HepG2 (cell line): Measurements from ENCODE around the gene NCOA7. TPM values are rescaled to one million over a fixed set of nuclear protein-coding genes. Genes with fewer than 3 reads are reported as not detected.

Experiments used
- CHD2 ChIP-seq: IDR thresholded peaks from 2 replicates; pipeline ENCODE4 v1.6.1; 2011; ENCODE audit warnings: low read depth, low read length, improper control_type of control experiment
- EEA1 ChIP-seq: sonication (generic); formaldehyde crosslinking; IDR thresholded peaks from 2 replicates; pipeline ENCODE4 v1.5.1; 2020; ENCODE audit warnings: mild to moderate bottlenecking, missing genetic modification reagents, borderline replicate concordance
- HNRNPL ChIP-seq: fragments of 200-400 bp; formaldehyde crosslinking; IDR thresholded peaks from 2 replicates; pipeline ENCODE4 v1.6.1; 2017; ENCODE audit warnings: mild to moderate bottlenecking, low read depth, low read length
- MAFK ChIP-seq, 2 experiments: IDR thresholded peaks in 1 of 2; conservative IDR thresholded peaks in 1 of 2; 2 replicates each; pipeline ENCODE4 v1.6.1; 2011; ENCODE audit warnings: improper control_type of control experiment in 2 of 2, low read length in 2 of 2
- PBX3 ChIP-seq: sonication (generic); formaldehyde crosslinking; IDR thresholded peaks from 2 replicates; pipeline ENCODE4 v1.8.1; 2023; ENCODE audit warnings: missing genetic modification reagents, inconsistent platforms, borderline replicate concordance
- RBAK ChIP-seq: sonication (generic); formaldehyde crosslinking; IDR thresholded peaks from 2 replicates; pipeline ENCODE4 v1.5.1; 2020; ENCODE audit warnings: mild to moderate bottlenecking, missing genetic modification reagents
- RFXANK ChIP-seq: IDR thresholded peaks from 2 replicates; pipeline ENCODE4 v1.6.1; 2016
- SAFB2 ChIP-seq: sonication (generic); formaldehyde crosslinking; IDR thresholded peaks from 2 replicates; pipeline ENCODE4 v1.5.1; 2020; ENCODE audit warnings: missing genetic modification reagents, low read depth, mild to moderate bottlenecking, borderline replicate concordance
- TFE3 ChIP-seq: IDR thresholded peaks from 2 replicates; pipeline ENCODE4 v1.6.1; 2016
- YEATS4 ChIP-seq: sonication (generic); formaldehyde crosslinking; IDR thresholded peaks from 2 replicates; pipeline ENCODE4 v1.4.0; 2020; ENCODE audit warnings: missing genetic modification reagents, borderline replicate concordance
- ZBTB3 ChIP-seq: sonication (generic); formaldehyde crosslinking; IDR thresholded peaks from 2 replicates; pipeline ENCODE4 v1.4.0; 2020; ENCODE audit warnings: low read depth, mild to moderate bottlenecking, moderate library complexity, missing genetic modification reagents, borderline replicate concordance
- ZBTB7B ChIP-seq: sonication (generic); formaldehyde crosslinking; IDR thresholded peaks from 2 replicates; pipeline ENCODE4 v1.4.0; 2020; ENCODE audit warnings: missing genetic modification reagents
- ZFP1 ChIP-seq: IDR thresholded peaks from 2 replicates; pipeline ENCODE4 v1.6.1; 2016
- ZFP41 ChIP-seq: sonication (generic); formaldehyde crosslinking; IDR thresholded peaks from 2 replicates; pipeline ENCODE4 v1.4.0; 2020; ENCODE audit warnings: mild to moderate bottlenecking, missing genetic modification reagents, borderline replicate concordance
- ZNF510 ChIP-seq: sonication (generic); formaldehyde crosslinking; IDR thresholded peaks from 2 replicates; pipeline ENCODE4 v1.4.0; 2020; ENCODE audit warnings: low read depth, mild to moderate bottlenecking, missing genetic modification reagents
- ZNF543 ChIP-seq: sonication (generic); formaldehyde crosslinking; IDR thresholded peaks from 2 replicates; pipeline ENCODE4 v1.4.0; 2020; ENCODE audit warnings: mild to moderate bottlenecking, missing genetic modification reagents
- ZNF570 ChIP-seq: sonication (generic); formaldehyde crosslinking; IDR thresholded peaks from 2 replicates; pipeline ENCODE4 v1.4.0; 2020; ENCODE audit warnings: mild to moderate bottlenecking, missing genetic modification reagents, borderline replicate concordance
- ZNF598 ChIP-seq: sonication (generic); formaldehyde crosslinking; IDR thresholded peaks from 2 replicates; pipeline ENCODE4 v1.5.1; 2020; ENCODE audit warnings: mild to moderate bottlenecking, missing genetic modification reagents, borderline replicate concordance
- polyA plus RNA-seq, 8 experiments: library from polyadenylated mRNA; depleted of rRNA in 3 of 8; stranded (reverse) in 7 of 8; unstranded in 1 of 8; fragments of >200 nt; fragmentation: Illumina TruSeq in 4 of 8; extraction: Trizol in 4 of 8; gene quantifications; 2 replicates each; pipeline versions ENCODE4 v1.2.1 to v1.2.3, GENCODE V29; 2011 to 2016; ENCODE audit warnings: low read depth in 4 of 8, missing spikeins in 1 of 8, mixed read lengths in 1 of 8; ENCODE audit not compliant: insufficient read depth in 1 of 8
- total RNA-seq, 5 experiments: library from RNA; depleted of rRNA; stranded (reverse); fragments of >200 nt; fragmentation: Illumina TruSeq; extraction: Trizol; gene quantifications; 2 replicates each; pipeline ENCODE4 v1.2.3, GENCODE V29; 2016; ENCODE audit warnings: low read depth in 1 of 5
- TF ChIP-seq, protein P1 (sequence below): sonication (generic); formaldehyde crosslinking; IDR thresholded peaks from 2 replicates; pipeline ENCODE4 v1.4.0; 2020; ENCODE audit warnings: missing genetic modification reagents, borderline replicate concordance
- TF ChIP-seq, protein P2 (sequence below): sonication (generic); IDR thresholded peaks from 2 replicates; pipeline ENCODE4 v1.6.1; 2016; ENCODE audit warnings: low read depth, borderline replicate concordance
- TF ChIP-seq, protein P3 (sequence below): sonication (generic); formaldehyde crosslinking; IDR thresholded peaks from 2 replicates; pipeline ENCODE4 v1.4.0; 2020; ENCODE audit warnings: missing genetic modification reagents

NCOA7 gene
- total and polyA plus RNA-seq, 2 of the 13 experiments (the other 11 are each of a cell fraction or from before 2014, with no cell fraction given) = 13.6 to 20.8 TPM

DNA sequence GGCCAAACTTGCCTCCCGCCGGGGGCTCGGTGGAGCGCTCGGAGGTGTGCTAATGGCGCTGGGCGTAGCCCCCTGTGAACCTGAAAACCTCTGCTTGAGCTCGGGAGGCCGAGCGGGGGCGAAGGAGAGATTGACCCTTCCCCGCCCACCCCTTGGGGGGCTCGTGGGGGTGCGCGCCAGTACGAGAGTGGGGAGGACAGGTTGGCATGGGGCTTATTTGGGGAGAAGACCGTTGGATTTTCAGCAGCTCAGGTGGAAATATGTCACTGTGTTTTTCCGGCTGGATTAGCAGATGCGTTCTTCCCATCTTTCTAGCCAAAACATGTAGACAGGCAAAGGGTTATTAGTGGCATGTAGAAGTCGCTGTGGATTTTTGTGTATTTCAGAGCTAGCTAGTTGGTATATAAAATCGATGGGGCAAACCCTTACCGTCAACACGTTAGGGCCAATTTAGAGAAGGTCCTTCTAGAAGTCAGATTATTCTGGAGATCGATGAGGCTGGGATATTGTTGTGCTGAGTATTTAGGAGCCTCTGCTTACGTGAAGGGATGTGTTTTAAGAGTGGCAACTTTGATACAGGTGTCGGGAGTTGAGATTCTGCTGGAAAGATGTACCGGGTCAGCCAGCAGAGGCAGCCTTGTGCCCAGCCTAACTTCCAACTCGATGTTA is 525 bp downstream of the NCOA7 start (continued):
- TF ChIP-seq ZNF570 (CRISPR knock-in tag) (no peak), YEATS4 (no peak), HNRNPL (no peak), RBAK (CRISPR knock-in tag) (no peak), PBX3 (no peak), ZNF510 (CRISPR knock-in tag) (no peak), ZNF543 (no peak; the same call in 1 of the 2 replicates), TFE3 (CRISPR knock-in tag) (peak; percentile 10; the same call in 1 of the 2 replicates), ZFP1 (CRISPR knock-in tag) (no peak), ZBTB3 (CRISPR knock-in tag) (no peak; the same call in 1 of the 2 replicates), RFXANK (no peak), ZNF598 (CRISPR knock-in tag) (no peak), ZFP41 (CRISPR knock-in tag) (no peak), MAFK (conservative IDR thresholded peaks at IDR 0.05 in 1 of 2, IDR thresholded peaks at IDR 0.05 in 1 of 2; ENCODE audit: low read length in 2 of 2) (no peak), SAFB2 (no peak; the same call in 1 of the 2 replicates), CHD2 (no peak), EEA1 (CRISPR knock-in tag) (no peak), ZBTB7B (CRISPR knock-in tag) (no peak)
- TF ChIP-seq, protein P1, sequence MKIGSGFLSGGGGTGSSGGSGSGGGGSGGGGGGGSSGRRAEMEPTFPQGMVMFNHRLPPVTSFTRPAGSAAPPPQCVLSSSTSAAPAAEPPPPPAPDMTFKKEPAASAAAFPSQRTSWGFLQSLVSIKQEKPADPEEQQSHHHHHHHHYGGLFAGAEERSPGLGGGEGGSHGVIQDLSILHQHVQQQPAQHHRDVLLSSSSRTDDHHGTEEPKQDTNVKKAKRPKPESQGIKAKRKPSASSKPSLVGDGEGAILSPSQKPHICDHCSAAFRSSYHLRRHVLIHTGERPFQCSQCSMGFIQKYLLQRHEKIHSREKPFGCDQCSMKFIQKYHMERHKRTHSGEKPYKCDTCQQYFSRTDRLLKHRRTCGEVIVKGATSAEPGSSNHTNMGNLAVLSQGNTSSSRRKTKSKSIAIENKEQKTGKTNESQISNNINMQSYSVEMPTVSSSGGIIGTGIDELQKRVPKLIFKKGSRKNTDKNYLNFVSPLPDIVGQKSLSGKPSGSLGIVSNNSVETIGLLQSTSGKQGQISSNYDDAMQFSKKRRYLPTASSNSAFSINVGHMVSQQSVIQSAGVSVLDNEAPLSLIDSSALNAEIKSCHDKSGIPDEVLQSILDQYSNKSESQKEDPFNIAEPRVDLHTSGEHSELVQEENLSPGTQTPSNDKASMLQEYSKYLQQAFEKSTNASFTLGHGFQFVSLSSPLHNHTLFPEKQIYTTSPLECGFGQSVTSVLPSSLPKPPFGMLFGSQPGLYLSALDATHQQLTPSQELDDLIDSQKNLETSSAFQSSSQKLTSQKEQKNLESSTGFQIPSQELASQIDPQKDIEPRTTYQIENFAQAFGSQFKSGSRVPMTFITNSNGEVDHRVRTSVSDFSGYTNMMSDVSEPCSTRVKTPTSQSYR (CRISPR knock-in tag) = no peak
- TF ChIP-seq, protein P2, sequence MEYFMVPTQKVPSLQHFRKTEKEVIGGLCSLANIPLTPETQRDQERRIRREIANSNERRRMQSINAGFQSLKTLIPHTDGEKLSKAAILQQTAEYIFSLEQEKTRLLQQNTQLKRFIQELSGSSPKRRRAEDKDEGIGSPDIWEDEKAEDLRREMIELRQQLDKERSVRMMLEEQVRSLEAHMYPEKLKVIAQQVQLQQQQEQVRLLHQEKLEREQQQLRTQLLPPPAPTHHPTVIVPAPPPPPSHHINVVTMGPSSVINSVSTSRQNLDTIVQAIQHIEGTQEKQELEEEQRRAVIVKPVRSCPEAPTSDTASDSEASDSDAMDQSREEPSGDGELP = no peak
- TF ChIP-seq, protein P3, sequence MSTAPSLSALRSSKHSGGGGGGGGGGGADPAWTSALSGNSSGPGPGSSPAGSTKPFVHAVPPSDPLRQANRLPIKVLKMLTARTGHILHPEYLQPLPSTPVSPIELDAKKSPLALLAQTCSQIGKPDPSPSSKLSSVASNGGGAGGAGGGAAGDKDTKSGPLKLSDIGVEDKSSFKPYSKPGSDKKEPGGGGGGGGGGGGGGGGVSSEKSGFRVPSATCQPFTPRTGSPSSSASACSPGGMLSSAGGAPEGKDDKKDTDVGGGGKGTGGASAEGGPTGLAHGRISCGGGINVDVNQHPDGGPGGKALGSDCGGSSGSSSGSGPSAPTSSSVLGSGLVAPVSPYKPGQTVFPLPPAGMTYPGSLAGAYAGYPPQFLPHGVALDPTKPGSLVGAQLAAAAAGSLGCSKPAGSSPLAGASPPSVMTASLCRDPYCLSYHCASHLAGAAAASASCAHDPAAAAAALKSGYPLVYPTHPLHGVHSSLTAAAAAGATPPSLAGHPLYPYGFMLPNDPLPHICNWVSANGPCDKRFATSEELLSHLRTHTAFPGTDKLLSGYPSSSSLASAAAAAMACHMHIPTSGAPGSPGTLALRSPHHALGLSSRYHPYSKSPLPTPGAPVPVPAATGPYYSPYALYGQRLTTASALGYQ (CRISPR knock-in tag) = no peak
